GM18909 (cell line): Measurements from ENCODE around the gene CRACR2B.
A peak's percentile ranks its signal among the peaks of the same experiment; 100 is the strongest.

Experiments
- ATAC-seq: cut with Tn5 transposase; IDR thresholded peaks from one replicate; pipeline ENCODE4 v1.9.1; 2021; ENCODE audit warnings: mild to moderate bottlenecking; ENCODE audit not compliant: unreplicated experiment, poor library complexity

CRACR2B gene

DNA sequence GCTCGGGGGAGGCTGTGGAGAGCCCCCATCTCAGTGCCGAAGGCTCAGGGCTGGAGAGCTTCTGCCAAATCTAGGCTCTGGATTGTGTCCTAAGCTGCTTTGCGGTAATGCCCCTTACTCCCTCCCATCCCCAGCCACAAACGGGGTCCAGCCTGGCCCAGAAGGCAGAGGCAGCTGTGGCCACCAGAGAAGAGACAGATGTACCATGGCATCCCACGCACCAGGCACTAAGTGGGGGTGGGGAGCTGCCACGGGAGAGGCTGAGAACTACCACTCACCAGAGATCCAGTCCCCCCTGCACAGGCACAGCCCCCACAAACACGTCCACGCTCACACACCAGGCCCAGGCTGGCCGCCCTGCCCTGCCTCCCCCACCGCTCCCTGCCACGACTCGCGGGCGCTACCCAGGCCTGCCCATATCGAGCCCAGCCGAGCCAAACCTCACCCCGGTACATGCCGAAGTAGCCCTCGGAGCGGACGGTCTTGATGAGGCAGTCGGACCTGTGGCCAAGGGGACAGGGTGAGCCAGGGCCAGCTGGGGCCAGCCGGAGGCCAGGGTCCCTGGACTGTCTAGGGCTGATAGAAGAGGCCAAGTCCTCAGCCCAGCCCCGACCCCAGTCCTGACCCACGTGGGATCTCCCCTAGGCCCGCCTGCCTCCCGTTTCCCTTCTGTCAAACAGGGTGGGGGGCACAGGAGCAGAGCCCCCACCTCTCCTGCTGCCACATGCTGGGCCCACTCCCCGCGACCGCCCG, 33.5 kb upstream of the CRACR2B start:
- no peak for ATAC-seq

DNA sequence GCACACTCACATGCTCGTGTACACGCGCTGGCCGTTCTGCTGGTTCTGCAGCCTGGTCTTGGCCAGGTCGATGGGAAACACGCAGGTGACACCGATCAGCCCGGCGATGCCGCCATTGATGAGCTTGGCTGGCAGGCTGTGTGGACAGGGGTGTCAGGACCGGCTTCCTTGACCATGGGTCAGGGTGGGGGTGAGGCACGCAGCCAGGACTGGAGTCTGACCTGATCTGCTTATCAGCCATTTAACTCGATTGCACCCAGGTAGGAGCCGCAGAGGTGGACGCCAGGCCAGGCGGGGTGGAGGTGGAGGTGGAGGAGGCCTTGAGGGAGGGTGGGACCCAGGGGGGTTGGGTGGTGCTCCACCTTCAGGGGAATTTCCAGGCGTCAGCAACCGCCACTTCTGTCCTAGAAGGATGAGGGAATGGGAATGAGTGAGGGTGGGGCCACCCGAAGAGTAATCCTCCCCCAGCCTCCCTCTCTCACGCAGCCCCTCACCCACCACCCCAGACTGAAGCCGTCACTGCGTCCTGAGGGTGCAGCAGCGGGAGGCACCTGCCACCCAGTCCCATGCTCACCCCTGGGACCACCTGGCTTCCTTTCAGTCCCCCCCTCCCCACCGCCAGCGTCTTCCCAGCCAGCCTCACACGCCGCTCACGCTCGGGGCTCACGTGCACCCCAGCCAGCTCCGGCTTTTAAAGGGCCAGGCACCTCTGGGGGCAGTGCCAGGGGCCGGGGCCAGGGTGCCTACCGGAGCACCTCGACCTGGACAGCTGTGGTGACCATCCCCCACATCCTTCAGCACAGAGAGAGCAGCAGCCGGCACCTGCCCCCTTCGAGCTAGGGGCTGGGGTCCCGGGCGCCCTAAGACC, 32.7 kb upstream of the CRACR2B start:
- ATAC-seq, result no peak

DNA sequence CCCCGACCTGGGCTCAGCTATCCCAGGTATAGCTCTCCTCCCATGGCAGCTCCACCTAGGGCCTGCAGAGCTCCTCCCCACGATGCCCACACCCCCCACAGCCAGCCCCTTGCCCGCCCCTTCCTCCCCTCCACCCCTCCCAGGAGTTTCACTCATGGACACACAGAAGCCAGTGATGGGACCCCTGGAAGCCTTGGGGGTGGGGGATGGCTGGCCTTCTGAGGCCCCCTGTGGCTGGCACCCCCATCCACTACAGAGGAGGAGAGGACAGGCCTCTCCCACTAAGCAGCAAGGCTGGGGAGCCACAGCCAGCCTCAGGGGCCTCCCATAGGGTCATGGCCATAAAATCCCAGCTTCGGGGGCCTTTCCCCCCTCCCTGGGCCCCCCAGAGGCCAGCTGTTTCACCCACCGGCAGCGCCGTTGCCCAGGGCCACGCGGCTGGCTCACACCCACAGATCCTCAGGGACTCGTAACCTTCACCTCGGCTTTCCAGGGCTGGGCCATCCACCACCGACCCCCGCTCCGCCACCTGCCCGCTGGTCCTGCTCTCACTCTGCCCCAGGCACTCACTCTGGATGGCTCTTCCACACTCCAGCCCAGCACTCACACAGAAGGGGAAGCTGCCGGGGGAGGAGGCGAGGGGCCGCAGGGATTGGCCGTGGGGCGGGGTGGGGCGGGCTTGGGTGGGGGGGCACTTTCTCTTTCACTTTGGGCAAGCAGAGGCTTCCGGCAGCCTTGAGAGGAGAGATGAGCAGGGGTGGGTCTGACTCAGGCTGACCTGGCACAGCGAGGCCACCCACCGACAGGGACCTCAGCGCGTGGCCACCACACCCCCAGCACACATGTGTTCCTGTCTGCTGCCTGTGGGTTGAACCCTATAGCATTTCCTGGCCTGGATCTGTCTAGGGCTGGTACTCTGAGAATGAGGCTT, 31.8 kb upstream of the CRACR2B start:
- no peak for ATAC-seq

DNA sequence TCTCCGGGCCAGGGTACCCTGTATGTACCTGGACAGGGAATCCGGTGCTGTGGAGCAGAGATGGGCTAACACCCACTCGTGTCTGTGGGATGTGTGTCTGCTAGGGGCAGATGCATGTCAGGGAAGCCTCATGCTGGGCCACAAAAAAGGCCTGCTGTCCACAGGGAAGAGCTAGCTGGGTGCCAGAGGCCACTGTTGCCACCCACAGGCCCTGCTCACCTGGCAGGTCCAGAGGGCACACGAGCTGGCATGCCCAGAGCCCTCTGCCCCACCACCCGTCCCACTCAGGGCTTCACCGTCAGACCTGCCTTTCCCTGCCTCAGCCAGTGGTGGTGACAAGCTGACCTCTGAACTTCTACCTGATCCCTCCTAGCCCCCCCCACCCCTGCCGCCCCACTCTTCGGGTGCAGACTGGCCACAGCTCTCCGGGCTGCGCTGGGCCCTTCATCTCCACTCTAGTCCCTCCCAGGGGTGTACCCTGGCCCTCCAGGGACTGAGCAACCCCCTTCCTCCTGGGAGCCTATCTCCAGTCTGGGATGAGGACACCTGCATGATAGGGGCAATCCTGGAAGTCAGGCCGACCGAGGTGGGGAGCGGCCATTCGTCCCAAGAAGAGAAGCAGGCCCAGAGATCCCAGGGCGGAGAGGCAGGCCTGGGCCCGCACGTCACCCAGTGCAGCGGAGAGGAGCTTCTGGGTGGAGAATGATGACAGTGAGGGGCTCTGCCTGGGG, 31.0 kb upstream of the CRACR2B start:
- ATAC-seq, result no peak

DNA sequence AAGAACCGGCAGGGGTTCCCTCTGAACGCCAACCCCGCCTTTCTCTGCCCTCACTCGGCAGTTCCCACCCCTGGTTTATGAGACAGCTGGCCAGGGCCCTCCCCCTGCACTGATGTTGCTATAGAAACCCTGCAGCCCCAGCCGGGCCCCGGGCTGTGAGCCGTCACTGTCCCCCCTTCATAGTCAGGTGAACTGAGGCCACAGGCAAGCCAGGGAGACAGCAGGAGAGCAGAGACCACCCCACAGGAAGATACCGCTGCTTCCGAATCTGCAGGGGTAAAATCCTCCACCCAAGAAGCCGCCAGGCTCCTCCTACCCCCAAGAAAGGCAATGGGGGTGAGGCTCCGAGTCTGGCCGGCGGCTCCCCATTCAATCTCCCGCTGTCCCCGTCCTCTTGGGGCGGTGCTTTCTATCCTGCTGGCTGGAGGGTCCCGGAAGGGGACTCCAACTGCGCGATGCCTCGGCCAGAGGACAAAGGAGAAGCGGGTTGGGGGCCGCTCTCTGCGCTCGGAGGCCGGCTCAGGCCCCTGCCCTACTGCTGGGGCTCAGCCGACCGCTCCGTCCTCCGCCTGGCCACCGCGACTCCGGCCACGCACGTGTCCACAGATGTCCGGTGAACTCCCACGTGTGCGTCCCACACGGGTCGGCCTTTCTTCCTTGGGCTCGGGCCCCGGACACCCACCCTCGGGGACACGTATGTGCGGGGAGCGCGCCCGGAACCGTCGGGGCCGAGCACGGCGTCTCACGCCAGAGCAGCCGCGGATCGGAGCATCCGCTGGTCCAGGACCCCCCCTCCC, 30.2 kb upstream of the CRACR2B start:
- ATAC-seq, result peak; percentile 38

DNA sequence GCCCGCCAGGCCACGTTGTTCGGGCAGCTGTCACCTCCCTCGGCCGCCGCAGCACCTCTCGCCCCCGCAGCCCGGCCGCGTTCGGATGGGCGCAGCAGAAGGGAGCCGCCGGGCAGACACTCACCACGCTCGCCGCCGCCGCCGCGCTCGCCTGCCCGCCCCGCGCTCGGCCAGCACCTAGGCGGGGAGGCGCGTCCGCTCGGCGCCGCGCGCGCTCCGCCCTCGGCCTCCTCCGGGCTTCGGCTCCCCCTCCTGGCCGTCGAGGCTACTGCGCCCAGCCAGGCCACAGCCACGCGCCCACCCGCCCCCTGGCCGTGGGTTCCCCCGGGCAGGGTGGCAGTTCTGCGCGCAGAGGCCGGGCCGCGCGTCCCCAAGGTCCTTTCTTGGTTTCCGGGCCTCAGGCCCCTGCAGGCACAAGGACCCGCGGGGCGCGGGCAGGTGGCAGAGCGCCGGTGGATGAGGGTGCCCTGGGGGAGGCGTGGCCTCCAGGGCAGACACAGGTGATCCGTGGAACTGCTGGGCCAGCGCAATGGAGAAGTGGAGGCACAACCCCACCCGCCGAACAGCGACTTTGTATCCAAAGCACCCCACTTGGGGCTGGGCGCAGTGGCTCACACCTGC, 29.5 kb upstream of the CRACR2B start, which contains the start of gene SLC25A22:
Gene SLC25A22 (minus strand): TSS at position 189 of the 621 bp plus-strand sequence. CDS start 3,275 bp downstream, outside the sequence.
- peak; percentile 60 for ATAC-seq

GRCh38 chr11:799641-800316, 27.9 kb upstream of the CRACR2B start:
- ATAC-seq, result no peak

GRCh38 chr11:800473-800872, 27.2 kb upstream of the CRACR2B start:
- no peak for ATAC-seq

DNA sequence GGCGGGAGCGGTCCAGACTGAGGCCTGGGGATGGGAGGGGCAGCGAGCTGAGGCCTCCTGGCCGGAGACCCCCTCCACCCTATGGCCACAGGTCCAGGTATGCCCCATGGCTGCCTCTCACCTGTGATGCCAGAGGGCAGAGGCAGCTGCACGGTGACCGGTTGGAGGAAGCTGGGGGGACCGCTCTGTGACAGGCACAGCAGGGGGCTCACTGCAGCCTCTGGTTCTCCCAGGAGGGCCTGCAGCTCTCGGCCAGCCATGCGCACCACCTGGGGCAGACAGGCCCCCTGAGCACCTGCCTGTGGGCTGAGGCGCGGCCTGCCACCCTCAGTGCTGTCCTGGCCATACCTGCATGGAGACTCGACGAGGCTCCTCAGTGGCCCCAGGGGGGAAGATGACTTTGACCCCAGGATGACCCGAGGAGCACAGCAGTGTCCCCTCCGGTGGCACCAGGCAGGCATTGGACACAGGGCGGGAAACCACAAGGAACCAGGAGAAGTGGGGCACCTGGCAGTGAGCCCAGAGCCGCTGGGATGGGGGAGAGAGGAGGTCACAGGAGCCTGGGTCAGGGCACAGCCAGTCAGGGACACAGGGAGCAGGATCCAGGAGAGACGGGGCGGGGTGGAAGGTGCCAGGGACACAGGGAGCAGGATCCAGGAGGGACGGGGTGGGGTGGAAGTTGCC, 26.5 kb upstream of the CRACR2B start:
- ATAC-seq, result no peak

DNA sequence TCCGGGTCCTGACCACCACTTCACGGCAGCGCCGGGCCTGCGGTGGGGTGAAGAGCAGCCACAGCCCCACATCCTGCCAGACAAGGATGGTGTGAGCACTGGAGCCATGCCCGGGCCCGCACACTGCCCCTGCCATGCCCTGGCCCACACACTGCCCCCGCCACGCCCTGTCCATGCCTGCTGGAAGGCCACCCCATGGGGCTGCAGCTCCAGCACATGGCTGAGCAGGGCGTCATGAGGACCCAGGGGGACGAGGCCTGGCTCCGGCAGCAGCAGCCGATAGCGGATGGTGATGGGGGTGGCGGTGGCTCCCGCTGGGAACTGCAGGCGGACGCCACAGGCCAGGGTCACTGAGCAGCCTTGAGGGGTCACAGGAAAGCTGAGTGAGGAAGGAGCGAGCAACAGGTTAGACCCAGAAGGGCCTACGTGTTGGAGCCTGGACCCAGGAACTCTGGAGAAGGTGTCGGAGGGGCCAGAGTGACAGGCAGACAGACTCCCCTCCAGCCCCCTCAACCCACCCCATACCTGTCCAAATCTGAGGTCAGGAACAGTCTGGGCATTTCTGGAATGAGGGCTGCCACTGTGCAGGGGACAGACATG, 25.6 kb upstream of the CRACR2B start:
- ATAC-seq, result no peak

DNA sequence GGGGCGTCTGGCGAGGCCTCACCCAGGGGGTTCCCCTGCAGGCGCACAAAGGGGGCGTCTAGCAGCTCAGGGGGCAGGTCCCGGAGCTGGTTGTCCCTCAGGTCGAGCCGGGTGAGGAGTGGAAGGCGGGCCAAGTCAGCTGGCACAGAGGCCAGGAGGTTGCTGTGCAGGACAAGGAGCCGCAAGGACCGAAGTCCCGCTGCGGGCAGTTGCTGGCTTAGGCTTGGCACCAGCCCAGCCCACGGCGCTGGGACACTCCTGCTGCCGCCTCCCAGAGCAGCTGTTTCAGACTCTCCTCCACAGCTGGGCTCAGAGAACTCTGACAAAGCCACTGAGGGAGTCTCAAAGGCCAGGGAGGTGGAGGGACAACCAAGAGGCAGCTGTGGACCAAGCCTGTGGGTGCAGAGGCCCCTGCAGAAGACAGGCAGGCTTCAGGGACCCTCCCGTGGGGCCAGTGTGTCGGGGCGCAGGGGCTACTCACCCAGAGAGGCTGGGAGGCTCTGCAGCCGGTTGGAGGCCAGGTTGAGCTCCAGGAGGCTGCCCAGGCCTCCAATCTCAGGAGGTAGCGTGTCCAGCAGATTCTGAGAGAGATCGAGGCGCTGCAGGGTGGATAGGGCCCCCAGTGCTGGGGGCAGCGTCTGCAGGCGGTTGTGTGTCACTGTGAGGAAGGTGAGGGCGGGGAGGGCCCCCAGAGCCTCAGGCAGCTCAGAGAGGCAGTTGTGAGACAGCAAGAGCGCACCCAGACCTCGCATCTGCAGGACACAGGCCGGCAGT, 24.8 kb upstream of the CRACR2B start:
- no peak for ATAC-seq

DNA sequence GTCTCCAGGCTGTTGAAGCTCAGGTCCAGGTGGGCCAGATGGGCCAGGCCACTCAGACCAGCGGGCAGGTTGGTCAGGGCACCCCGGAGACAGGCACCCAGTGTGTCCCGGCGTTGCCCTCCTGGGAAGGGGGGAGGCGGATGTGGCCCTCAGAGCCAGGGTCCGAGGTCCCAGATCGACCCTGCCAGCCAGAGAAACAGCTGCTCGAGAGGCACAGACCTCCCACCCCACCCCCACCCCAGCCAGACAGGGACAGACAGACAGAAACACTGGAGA, 24.3 kb upstream of the CRACR2B start:
- no peak for ATAC-seq

- no peak for ATAC-seq
Measured at GRCh38 chr11:803770-804598, 23.7 kb upstream of the CRACR2B start.

- no peak for ATAC-seq
Measured at GRCh38 chr11:804599-804964, 23.1 kb upstream of the CRACR2B start.

GRCh38 chr11:808427-809286, 19.1 kb upstream of the CRACR2B start:
- ATAC-seq, result no peak
